Mesenchymal stem cell (in vitro differentiated cells and primary cell): ENCODE data around the gene TUT4.
A peak's percentile ranks its signal among the peaks of the same experiment; 100 is the strongest.

Source experiments
- DNase-seq: peaks from one replicate; pipeline ENCODE4 v3.0.0-alpha.2; 2013
- H2AFZ ChIP-seq: one replicate; pipeline ENCODE4 v1.6.1; 2013; ENCODE audit warnings: low read depth, mild to moderate bottlenecking, control low read depth, inconsistent platforms, low read length, moderate library complexity
- H2AK5ac ChIP-seq: 2 replicates; pipeline ENCODE4 v1.6.1; 2013; ENCODE audit warnings: low read length, moderate library complexity, mild to moderate bottlenecking, inconsistent platforms; ENCODE audit not compliant: severe bottlenecking
- H2BK120ac ChIP-seq: one replicate; pipeline ENCODE4 v1.6.1; 2013; ENCODE audit warnings: low read depth, mild to moderate bottlenecking, inconsistent platforms, low read length, moderate library complexity
- H2BK12ac ChIP-seq, 2 experiments: one replicate each; pipeline ENCODE4 v1.6.1; 2013; ENCODE audit warnings: inconsistent platforms in 2 of 2, low read length in 2 of 2, mild to moderate bottlenecking in 2 of 2, moderate library complexity in 2 of 2, control low read depth in 1 of 2
- H2BK15ac ChIP-seq: one replicate; pipeline ENCODE4 v1.6.1; 2013; ENCODE audit warnings: mild to moderate bottlenecking, low read depth, inconsistent platforms; ENCODE audit not compliant: poor library complexity, severe bottlenecking
- H2BK5ac ChIP-seq: 2 replicates; pipeline ENCODE4 v1.6.1; 2013; ENCODE audit warnings: low read depth, mild to moderate bottlenecking, low read length, control low read depth, inconsistent platforms; ENCODE audit not compliant: poor library complexity, severe bottlenecking
- H3K14ac ChIP-seq, 2 experiments: one replicate each; pipeline ENCODE4 v1.6.1; 2013; ENCODE audit warnings: inconsistent platforms in 2 of 2, low read length in 2 of 2, control low read depth in 1 of 2, mild to moderate bottlenecking in 1 of 2, moderate library complexity in 1 of 2
- H3K18ac ChIP-seq, 2 experiments: one replicate each; pipeline ENCODE4 v1.6.1; 2013; ENCODE audit warnings: inconsistent platforms in 2 of 2, low read length in 2 of 2, control low read depth in 1 of 2, low read depth in 1 of 2, mild to moderate bottlenecking in 1 of 2
- H3K23ac ChIP-seq, 2 experiments: one replicate each; pipeline ENCODE4 v1.6.1; 2013; ENCODE audit warnings: inconsistent platforms in 2 of 2, low read length in 2 of 2, mild to moderate bottlenecking in 2 of 2, moderate library complexity in 2 of 2, control low read depth in 1 of 2
- H3K27ac ChIP-seq: 2 replicates; pipeline ENCODE4 v1.5.1; 2013; ENCODE audit warnings: mild to moderate bottlenecking, moderate library complexity, low read length, control low read depth, inconsistent platforms; ENCODE audit not compliant: poor library complexity, severe bottlenecking
- H3K27me3 ChIP-seq, 2 experiments: 2 replicates each; pipeline versions ENCODE4 v1.6.1 to v1.7.0; 2013; ENCODE audit warnings: low read length in 2 of 2, mild to moderate bottlenecking in 2 of 2, moderate library complexity in 2 of 2, control low read depth in 1 of 2, inconsistent platforms in 1 of 2; ENCODE audit not compliant: control insufficient read depth in 1 of 2, insufficient read depth in 1 of 2
- H3K36me3 ChIP-seq, 2 experiments: 2 replicates each; pipeline versions ENCODE4 v1.6.1 to v1.7.0; 2013; ENCODE audit warnings: low read length in 2 of 2, control low read depth in 1 of 2, inconsistent platforms in 1 of 2, low read depth in 1 of 2, mild to moderate bottlenecking in 1 of 2; ENCODE audit not compliant: insufficient read depth in 2 of 2, control insufficient read depth in 1 of 2
- H3K4ac ChIP-seq, 2 experiments: one replicate each; pipeline ENCODE4 v1.6.1; 2013; ENCODE audit warnings: inconsistent platforms in 2 of 2, low read length in 2 of 2, mild to moderate bottlenecking in 2 of 2, moderate library complexity in 2 of 2, control low read depth in 1 of 2, low read depth in 1 of 2
- H3K4me1 ChIP-seq: 2 replicates; pipeline ENCODE4 v1.6.1; 2013; ENCODE audit warnings: low read depth, low read length, control low read depth; ENCODE audit not compliant: control insufficient read depth, insufficient read depth
- H3K4me2 ChIP-seq: 2 replicates; pipeline ENCODE4 v1.6.1; 2013; ENCODE audit warnings: low read length, mild to moderate bottlenecking, inconsistent platforms; ENCODE audit not compliant: poor library complexity, severe bottlenecking
- H3K4me3 ChIP-seq, 2 experiments: 2 replicates each; pipeline versions ENCODE4 v1.5.1 to v1.7.0; 2013; ENCODE audit warnings: low read length in 2 of 2, mild to moderate bottlenecking in 2 of 2, control low read depth in 1 of 2, low read depth in 1 of 2; ENCODE audit not compliant: insufficient read depth in 1 of 2
- H3K79me1 ChIP-seq: replicated peaks from 2 replicates; pipeline ENCODE4 v1.6.1; 2013; ENCODE audit warnings: mild to moderate bottlenecking, control low read depth, low read length, inconsistent platforms; ENCODE audit not compliant: poor library complexity, severe bottlenecking
- H3K9ac ChIP-seq: 2 replicates; pipeline ENCODE4 v1.7.0; 2013; ENCODE audit warnings: mild to moderate bottlenecking, low read length, moderate library complexity
- H3K9me3 ChIP-seq: 2 replicates; pipeline ENCODE4 v1.7.0; 2013; ENCODE audit warnings: mild to moderate bottlenecking, low read length; ENCODE audit not compliant: control insufficient read depth
- H4K8ac ChIP-seq: one replicate; pipeline ENCODE4 v1.6.1; 2013; ENCODE audit warnings: inconsistent platforms, mild to moderate bottlenecking, low read length, moderate library complexity
- H4K91ac ChIP-seq: one replicate; pipeline ENCODE4 v1.6.1; 2013; ENCODE audit warnings: mild to moderate bottlenecking, low read length, inconsistent platforms
- WGBS: methylation state at CpG from one replicate; pipeline ENCODE4 v1.1.7; 2013; ENCODE audit warnings: mixed read lengths; 5-methylcytosine and 5-hydroxymethylcytosine counted together

Gene TUT4

DNA sequence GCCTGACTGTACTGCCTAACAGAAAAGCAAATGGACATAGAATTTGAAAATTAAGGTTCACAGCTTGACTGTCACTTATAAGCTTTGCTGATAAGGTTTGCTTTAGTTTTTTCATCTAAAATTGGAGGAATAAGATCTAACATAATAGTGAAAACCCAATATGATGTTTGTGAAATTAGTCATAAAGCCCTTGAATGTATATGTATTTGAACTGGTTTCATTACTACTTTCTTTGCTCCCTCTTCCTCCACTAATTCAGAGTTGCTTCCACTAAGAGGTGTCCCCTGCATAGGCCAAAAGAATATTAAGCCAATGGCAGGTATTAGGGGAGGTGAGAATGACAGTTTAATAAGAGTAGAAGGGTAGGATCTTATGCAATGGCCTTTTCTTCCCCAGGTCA lies 137.9 kb downstream of the TUT4 start:
- Histone ChIP-seq H3K4me3 (no peak overlapping the region), H3K4me2 (no peak overlapping the region), H3K27ac (no peak overlapping the region), H3K9ac (no peak overlapping the region), H3K18ac (no peak overlapping the region), H3K27me3 (no peaks in the 10 kb centered on the region), H3K9me3 (no peaks in the 10 kb centered on the region), H4K8ac (no peak overlapping the region), H3K4ac (no peak overlapping the region), H2AK5ac (no peak overlapping the region), H3K14ac (no peak overlapping the region), H2BK120ac (no peak overlapping the region), H3K23ac (no peak overlapping the region), H2BK15ac (no peak overlapping the region), H3K36me3 (peaks cover 29 to 90% of the 10 kb centered on the region in 2 experiments), H2AFZ (no peak overlapping the region), H3K4me1 (no peaks in the 10 kb centered on the region), H3K79me1 (peaks cover 8% of the 10 kb centered on the region), H2BK12ac (no peak overlapping the region), H2BK5ac (no peak overlapping the region), H4K91ac (no peak overlapping the region)
- no peak for DNase-seq

DNA sequence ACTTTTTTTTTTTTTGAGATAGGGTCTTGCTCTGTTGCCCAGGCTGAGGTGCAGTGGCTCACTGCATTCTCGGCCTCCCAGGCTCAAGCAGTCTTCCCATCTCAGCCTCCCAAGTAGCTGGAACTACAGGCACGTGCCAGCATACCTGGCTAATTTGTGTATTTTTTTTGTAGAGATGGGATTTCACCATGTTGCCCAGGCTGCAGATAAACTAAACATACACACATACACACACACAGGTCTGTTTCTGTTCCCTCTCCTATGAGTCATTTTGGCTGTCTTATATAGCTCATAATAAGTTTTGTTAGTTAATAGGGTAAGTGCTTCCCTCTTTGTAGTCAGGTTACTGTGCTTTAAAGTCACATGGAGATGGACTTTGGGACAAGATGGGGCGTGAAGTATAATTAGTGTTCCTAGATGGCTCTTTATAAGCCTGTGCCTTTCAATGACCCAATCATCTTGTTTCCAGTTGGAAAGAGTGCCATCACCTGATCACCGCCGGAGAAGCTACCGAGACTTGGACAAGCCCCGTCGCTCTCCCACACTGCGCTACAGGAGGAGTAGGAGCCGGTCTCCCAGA lies 139.4 kb downstream of the TUT4 start:
- H2BK12ac ChIP-seq = no peak overlapping the region
- no peak overlapping the region for H3K9ac ChIP-seq
- H2BK5ac ChIP-seq = no peak overlapping the region
- no peak overlapping the region for H2AFZ ChIP-seq
- H3K27me3 ChIP-seq = no peaks in the 10 kb centered on the region
- H2BK15ac ChIP-seq = no peak overlapping the region
- no peaks in the 10 kb centered on the region for H3K9me3 ChIP-seq
- H4K8ac ChIP-seq = no peak overlapping the region
- H3K4ac ChIP-seq = no peak overlapping the region
- peaks cover 17% of the 10 kb centered on the region for H3K79me1 ChIP-seq
- no peaks in the 10 kb centered on the region for H3K4me1 ChIP-seq
- H4K91ac ChIP-seq = no peak overlapping the region
- peak; percentile 33 for DNase-seq
- WGBS = 95% methylated on average over 10 of the region's 10 CpGs
- no peak overlapping the region for H3K18ac ChIP-seq
- no peak overlapping the region for H2AK5ac ChIP-seq
- peaks cover 33 to 92% of the 10 kb centered on the region in 2 experiments for H3K36me3 ChIP-seq
- no peak overlapping the region for H3K27ac ChIP-seq
- H3K23ac ChIP-seq = no peak overlapping the region
- no peak overlapping the region for H3K4me2 ChIP-seq
- H3K14ac ChIP-seq = no peak overlapping the region
- H2BK120ac ChIP-seq = no peak overlapping the region
- no peak overlapping the region for H3K4me3 ChIP-seq

DNA sequence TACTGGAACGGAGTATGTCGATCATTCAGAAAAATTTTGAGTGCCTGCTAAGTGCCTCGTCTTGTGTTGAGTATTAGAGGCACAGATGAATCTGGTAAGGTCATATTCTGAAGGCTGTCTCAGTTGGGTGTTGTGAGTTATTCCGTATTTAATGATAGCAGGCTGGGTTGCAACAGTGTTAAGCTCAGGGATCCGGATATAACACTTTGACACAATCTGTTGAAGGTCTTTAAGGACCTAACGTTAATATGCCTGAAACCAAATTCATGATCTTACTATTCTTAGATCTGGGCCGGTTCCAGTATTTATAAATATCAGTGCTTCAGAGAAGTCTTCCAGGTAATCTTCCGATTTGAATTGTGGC lies 147.9 kb downstream of the TUT4 start:
- H3K23ac ChIP-seq = peak overlapping the region in 1 of 2 experiments; percentile 79
- H3K9ac ChIP-seq = peak overlapping the region; percentile 96
- no peak for DNase-seq
- no peak overlapping the region for H2BK12ac ChIP-seq
- no peak overlapping the region for H2BK120ac ChIP-seq
- WGBS = 0% methylated on average over 5 of the region's 8 CpGs
- H3K4me1 ChIP-seq = peaks cover 2% of the 10 kb centered on the region
- H3K27me3 ChIP-seq = no peaks in the 10 kb centered on the region
- no peak overlapping the region for H2BK15ac ChIP-seq
- H4K8ac ChIP-seq = peak overlapping the region; percentile 90
- no peak overlapping the region for H4K91ac ChIP-seq
- no peak overlapping the region for H3K14ac ChIP-seq
- H2AK5ac ChIP-seq = no peak overlapping the region
- no peaks in the 10 kb centered on the region for H3K9me3 ChIP-seq
- H3K4me3 ChIP-seq = peak overlapping the region; percentile 77 to 92
- peaks cover 22% of the 10 kb centered on the region for H3K79me1 ChIP-seq
- peak overlapping the region; percentile 85 for H3K27ac ChIP-seq
- peak overlapping the region; percentile 66 for H2AFZ ChIP-seq
- peak overlapping the region; percentile 66 for H3K4me2 ChIP-seq
- peak overlapping the region in 1 of 2 experiments; percentile 34 for H3K4ac ChIP-seq
- peaks cover 11 to 35% of the 10 kb centered on the region in 2 experiments for H3K36me3 ChIP-seq
- peak overlapping the region; percentile 77 to 79 for H3K18ac ChIP-seq
- peak overlapping the region; percentile 67 for H2BK5ac ChIP-seq

DNA sequence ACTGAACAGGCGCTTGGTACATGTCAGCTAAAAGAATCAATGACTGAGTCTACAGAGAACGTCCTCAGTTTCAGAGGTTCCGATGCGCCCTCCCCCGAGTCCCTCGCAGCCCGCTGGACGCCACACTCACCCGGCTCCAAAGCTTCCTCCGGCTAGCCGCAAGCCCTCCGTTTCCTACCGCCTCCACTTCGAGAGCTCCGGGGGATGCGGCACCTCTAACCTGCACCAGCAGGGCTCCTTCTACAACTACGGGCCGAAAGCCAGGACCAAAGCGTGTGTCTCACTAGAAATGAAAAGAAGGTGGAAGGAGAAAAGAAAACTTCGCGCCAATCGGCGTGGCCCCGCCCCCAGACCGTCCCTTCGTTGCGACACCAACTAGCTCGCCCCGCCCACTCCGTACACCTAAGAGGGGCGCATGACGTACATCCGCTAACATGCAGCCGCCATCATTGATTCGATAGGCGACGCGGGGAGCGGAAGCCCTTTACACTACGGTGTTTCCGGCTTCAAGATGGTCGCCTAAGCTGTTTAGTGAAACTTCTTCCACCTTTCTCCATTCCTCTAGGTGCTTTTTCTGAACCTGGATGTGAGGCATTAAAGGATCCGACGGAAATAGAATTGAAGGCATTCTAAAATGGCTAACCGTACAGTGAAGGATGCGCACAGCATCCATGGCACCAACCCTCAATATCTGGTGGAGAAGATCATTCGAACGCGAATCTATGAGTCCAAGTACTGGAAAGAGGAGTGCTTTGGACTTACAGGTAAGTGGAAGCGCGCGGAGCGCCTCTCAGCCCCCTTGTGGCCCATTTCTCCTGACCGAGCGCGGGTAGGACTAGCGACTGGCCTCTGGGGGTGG lies 148.5 kb downstream of the TUT4 start, which contains the start of the genes ORC1 and PRPF38A:
Gene ORC1 (minus strand): TSS at position 308 of the 859 bp plus-strand sequence. CDS start 2,200 bp downstream, outside the sequence.
Gene PRPF38A (plus strand): TSS at position 487 of the 859 bp plus-strand sequence. CDS start 148 bp downstream, at position 635.
- H2BK5ac ChIP-seq = peak within 1 kb of the TSS; percentile 67
- no peak within 1 kb of the TSS for H3K14ac ChIP-seq
- peak within 1 kb of the TSS; percentile 66 for H2AFZ ChIP-seq
- H3K4ac ChIP-seq = peak within 1 kb of the TSS in 1 of 2 experiments; percentile 34
- peaks cover 21% of the 10 kb centered on the region for H3K79me1 ChIP-seq
- H2BK120ac ChIP-seq = no peak within 1 kb of the TSS
- H3K27me3 ChIP-seq = no peaks in the 10 kb centered on the region
- peak within 1 kb of the TSS; percentile 96 for H3K9ac ChIP-seq
- H3K4me2 ChIP-seq = peak within 1 kb of the TSS; percentile 91
- peak within 1 kb of the TSS; percentile 77 to 92 for H3K4me3 ChIP-seq
- H3K18ac ChIP-seq = peak within 1 kb of the TSS; percentile 77 to 79
- no peak within 1 kb of the TSS for H2AK5ac ChIP-seq
- peak within 1 kb of the TSS; percentile 85 for H3K27ac ChIP-seq
- no peaks in the 10 kb centered on the region for H3K9me3 ChIP-seq
- peaks cover 11 to 30% of the 10 kb centered on the region in 2 experiments for H3K36me3 ChIP-seq
- DNase-seq = peak; percentile 98
- peak within 1 kb of the TSS in 1 of 2 experiments; percentile 79 for H3K23ac ChIP-seq
- WGBS = under 1% methylated on average over 46 of the region's 57 CpGs
- peak within 1 kb of the TSS; percentile 96 for H2BK15ac ChIP-seq
- no peak within 1 kb of the TSS for H2BK12ac ChIP-seq
- peak within 1 kb of the TSS; percentile 73 for H4K91ac ChIP-seq
- H4K8ac ChIP-seq = peak within 1 kb of the TSS; percentile 90
- H3K4me1 ChIP-seq = peaks cover 2% of the 10 kb centered on the region
